HG02759 (cell line): ENCODE data around the gene GRAPL.
"Not testable (repeated sequence)": the region's sequence is repeated elsewhere in the genome, so short reads cannot be mapped to it uniquely, and the experiment has no call there.

Source experiments
- ATAC-seq: cut with Tn5 transposase; IDR thresholded peaks from one replicate; pipeline ENCODE4 v1.9.1; 2021; ENCODE audit warnings: mild to moderate bottlenecking, moderate library complexity; ENCODE audit not compliant: unreplicated experiment

GRAPL gene

DNA sequence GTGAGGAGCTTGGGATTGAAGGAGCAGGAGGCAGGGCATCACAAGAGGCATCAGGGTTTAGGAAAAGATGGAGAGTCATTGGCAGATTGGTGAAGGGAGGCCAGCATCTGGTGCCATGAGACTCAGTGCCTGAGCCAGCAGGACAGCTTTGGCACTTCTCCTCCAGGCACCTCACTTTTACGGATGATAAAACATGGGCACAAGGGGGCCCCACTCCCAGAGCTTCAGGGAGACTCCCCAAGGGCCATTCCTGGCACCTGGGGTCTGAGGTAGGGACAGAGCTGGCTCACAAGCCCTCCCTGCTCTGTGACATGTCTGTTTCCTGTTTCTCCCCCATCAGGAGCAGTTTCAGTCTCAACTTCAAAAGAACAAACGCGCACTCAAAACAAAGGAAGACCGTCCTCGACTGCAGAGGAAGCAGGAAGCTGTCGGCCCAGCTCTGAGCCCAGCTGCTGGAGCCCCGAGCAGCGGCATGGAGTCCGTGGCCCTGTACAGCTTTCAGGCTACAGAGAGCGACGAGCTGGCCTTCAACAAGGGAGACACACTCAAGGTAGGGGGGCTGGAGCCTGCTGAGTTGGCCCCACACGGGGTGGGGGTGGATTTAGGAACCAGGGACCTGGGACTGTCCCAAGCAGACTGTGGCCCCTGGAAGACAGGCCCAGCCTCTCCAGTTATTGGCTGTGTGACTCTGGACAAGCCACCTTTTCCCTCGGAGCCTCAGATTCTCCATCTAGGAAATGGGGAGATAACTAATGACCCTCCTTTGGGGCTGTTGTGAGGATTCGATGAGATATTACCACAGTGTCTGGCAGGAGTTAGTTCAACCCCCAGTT is at the start of gene GRAPL:
Gene GRAPL (plus strand): TSS at position 442 of the 833 bp plus-strand sequence. CDS start 31 bp downstream, at position 473.
- not testable (repeated sequence) for ATAC-seq

DNA sequence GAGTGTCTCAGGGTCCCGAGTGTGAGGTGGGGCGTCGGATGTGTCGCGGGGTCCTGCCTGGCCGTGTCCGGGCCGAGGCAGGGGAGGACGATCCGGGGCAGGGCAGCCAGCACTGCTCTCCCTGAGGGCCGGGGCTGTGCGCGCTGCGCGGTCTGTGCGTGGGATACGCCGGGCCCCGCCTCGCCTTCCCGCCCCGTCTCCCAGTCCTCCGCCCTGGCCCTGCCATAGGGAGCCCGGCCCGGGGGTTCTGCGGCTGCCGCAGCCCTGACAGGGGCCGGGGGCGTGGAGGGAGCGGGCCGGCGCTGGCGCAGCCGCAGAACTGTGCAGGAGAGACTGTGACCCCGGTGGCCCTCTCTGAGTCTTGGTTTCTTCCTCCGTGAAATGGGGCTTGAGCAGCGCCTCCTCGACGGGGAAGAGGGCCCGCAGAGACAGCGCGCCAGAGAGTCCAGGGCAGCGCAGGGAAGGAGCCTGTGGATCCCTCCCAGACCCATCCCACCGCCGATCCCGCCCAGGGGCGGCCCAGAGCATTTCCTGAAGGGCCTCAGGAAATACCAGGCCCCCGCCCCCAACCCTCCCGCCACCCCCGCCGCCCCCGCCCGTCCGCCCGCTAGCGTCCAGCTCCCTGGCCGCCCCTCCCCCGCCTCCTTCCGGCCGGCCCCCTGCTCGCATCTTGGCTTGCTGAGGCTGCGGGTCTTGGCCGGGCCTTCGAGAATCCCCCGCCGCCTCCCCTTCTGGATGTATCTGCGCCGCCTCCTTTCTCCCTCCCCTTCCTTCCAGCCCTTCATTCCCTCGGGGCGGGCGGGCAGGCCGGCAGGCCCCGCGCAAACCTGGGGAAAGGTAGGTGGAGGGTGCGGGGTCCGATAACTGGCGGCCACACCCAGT is 38.3 kb upstream of the GRAPL start:
- ATAC-seq: not testable (repeated sequence)

DNA sequence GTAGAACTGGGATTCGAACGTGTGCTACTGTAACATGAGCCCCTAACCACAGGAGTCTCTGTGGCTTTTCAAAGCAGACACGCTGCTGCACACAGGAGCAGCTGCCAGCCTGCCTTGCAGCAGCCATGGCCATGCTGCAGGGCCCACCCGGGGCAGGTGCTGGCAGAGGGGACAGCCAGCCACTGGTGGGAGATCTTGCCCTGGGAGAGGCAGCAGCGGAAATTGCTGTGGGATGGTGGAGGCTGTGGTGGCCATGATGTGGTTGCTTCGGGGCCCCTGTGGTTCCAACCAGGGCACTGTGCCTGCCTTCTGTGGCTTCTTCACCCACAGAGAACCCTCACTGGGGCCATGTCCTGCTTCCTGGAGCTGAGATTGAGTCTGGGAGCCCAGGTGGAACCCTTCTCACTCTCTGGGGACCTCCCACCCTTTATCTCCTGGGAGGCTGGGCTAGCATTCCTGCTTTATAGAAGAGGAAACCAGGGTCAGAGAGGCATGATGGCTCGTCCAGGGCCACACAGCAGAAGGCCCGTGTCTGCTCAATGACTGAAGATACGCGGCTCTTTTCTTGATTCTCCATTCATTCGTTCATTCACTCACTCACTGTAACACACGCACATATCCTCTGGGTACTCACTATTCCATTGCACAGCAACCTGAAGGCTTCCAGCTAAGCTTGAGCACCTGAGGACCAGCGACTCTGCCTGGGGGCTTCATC is 37.2 kb upstream of the GRAPL start:
- peak; percentile 57 for ATAC-seq

DNA sequence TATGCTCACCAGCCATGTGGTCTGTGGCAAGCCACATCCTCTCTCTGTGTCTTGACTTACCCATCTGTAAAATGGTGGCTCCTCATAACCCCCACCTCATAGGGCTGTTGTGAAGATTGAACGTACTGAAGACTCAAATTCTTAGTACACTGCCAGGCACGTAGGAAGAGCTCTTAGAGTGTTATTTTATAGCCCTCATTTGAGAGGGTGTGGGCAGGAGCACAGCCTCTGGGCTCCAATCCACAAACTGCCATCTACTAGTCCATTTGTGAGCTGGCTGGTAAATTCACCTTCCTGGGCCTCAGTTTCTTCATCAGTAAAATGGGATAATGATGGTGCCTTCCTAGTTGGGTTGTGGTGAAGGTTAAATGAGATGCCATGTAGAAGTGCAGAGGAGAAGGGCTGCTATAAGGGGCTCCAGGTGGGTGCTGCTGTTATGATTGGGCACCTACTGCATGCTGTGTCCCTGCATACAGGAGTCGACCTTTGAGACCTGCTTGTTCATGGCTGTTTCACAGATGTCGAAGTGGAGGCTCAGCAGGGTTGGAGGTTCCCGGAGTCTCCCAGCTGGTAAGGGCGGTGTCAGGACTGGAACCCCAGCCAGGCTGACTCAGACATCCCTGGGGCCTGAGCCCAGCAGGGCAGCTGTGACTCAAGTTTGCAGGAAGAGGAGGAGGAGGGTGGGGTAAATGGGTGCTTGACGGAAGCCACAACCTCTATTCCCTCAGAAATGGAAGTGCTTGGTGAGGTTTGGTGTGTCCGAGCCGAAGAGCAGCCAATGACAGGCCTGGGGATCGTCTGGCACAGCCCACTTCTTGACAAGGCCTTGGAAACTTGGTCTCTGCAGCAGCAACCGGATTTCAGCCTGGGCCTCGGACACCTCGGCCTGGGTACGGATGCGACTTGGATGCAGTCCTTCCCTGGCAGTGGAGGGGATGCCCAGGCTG is 34.4 kb upstream of the GRAPL start:
- ATAC-seq: not testable (repeated sequence)

DNA sequence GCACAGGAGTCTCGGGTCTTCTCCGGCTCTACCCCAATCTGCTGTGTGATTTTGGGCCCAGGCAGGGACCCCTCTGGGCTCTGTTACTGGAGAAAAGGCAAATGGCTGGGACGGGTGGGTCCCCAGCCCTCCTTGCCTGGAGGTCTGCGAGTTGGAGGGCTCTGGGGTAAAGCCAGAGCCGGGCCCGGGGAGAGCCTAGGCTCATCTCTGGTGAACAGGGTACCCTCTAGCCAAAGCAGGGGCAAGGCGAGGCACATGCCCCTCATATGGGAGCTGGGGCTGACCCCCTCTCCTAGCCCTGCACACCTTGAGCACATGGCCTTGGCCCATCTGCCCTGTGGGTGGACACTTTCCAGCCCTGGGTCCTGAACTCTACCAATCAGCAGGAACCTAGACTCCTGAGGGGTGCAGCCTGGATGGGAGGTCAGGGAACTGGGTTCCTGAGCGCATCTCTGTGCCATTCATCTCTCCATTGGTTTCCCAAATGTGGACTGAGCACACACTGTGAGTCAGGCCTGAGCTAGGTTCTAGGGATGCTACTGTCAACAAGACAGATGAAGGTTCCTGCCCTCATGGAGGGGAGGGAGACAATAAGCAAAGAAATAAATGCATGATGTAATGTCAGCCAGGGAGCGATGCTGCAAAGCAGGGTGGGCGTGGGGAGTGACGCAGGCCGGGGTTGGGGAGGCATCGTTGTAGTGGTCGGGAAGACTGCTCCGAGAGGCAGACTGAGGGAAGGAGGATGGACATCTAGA is 33.5 kb upstream of the GRAPL start:
- ATAC-seq: not testable (repeated sequence)

DNA sequence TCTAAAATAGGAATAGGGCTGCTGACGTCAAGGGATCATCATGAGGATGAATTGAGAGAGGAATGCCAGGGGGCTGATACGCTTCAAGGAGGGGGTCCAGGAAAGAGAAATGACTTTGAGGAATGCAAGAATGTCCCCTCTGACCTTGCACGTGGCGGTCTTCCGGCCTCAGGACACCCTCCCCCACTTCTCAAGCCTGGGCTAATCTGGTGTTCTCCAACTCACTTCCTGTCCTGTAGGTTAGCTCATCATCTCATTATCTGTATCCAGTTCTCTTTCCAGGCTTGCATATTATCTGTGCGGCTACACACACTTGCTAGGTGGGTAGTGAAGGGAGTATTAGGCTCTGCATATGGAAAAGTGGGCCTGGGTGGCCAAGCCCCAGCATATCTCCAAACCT is 18.9 kb upstream of the GRAPL start:
- ATAC-seq: not testable (repeated sequence)

DNA sequence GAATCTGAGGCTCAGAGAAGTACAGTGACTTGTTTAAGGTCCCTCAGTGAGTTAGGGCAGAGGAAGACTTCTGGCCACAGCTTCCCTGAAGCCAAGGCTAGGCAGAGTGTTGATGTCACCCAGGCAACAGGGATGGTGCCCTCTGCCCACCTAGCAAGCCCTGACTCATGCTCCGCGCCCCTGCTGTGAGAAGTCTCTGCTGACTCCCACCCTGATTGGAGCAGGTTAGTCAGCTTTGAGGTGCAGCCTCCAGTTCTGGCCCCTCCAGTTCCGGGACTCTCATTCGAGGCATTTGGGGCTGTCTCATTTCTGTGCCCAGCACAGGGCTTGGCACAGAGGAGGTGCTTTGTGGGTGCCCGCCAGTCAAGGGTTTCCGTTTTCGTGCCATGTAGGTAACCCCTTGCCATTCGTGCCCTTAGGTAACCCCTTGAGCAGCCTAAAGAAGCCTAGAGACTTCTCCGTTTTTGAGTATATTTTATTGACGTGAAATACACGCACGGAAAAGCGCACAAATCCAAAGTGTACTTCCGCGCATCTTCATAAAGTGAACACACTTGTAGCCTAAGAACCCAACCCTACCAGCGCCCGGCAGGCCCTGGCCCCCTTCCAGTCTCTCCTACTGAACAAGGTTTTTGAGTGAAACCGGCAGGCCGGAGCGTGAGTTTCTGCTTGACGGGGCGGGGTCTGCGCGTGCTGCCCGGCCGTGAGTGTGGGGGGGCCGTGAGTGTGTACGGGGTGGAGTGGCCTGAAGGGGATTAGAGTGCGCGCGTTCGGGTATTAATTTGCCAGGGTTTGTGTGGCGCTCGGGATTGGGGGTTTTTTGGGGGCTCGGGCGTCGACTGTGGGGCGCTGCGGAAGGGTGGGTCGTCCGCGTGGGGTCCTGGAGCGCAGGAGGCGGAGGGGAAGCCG is 16.9 kb upstream of the GRAPL start:
- peak; percentile 9 for ATAC-seq

DNA sequence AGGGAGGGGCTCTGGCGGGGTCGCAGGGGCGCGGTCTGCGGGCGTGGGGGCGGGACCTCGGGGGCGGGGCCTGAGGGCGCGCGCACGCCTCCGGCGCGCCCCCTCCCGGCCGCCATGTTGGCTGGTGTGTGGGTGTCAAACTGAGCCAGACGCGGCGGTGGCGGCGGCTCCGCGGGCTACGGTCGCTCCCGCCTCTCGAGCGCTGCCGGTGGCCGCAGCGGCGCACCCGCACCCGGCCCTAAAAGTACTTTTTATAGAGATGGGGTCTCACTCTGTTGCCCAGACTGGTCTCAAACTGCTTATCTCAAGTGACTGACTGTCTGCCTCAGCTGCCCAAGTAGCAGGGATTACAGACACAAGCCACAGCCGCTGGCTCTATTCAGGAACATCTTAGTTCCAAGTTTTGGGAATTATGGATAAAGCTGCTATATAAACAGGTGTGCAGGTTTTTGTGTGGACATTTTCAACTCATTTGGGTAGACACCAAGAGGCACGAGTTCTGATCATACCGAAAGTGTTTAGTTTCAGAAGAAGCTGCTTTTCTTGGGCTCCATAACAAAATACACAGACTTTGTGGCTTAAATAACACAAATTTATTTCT is 16.2 kb upstream of the GRAPL start:
- ATAC-seq: peak; percentile 69

DNA sequence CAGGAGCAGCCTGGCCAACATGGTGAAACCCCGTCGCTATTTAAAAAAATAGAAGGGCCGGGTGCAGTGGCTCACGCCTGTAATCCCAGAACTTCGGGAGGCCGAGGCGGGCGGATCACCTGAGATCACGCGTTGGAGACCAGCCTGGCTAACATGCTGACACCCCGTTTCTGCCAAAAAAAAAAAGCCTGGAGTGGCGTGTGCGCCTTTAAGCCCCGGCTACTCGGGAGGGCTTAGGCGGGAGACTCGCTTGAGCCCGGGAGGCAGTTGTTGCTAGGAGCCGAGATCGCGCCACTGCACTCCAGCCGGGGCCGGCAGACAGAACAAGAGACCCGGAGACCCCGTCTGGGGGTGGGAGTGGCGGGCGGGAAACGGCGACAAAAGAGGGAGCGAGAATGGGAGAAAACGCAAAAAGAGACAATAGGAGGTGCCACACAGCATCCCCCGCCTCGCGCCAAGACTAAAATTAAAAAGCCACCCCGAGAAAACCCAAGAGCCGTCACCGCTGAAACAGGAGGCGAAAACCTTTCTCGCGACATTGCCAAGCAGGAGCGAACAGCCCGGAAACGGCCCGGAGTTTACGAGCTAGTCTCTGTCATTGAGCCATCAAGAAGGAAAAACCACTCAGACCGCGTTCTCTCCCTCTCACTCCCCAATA is 15.5 kb upstream of the GRAPL start:
- peak; percentile 71 for ATAC-seq

DNA sequence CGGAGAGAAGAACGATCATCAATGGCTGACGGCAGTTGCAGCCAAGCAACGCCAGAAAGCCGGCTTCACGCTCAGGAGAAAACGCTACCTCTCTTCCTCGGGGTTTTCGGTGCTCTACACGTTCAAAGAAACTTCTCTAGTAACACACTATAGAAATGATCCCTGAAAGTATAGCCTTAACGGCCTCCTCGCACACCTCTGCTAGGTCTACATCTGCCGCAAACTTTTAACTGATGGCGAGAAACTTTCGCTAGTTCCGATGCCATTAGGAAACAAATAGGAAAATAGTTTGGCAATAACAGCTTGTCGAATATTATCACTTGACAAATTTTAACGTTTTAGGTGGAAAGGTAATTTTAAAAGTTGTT is 14.9 kb upstream of the GRAPL start:
- not testable (repeated sequence) for ATAC-seq

DNA sequence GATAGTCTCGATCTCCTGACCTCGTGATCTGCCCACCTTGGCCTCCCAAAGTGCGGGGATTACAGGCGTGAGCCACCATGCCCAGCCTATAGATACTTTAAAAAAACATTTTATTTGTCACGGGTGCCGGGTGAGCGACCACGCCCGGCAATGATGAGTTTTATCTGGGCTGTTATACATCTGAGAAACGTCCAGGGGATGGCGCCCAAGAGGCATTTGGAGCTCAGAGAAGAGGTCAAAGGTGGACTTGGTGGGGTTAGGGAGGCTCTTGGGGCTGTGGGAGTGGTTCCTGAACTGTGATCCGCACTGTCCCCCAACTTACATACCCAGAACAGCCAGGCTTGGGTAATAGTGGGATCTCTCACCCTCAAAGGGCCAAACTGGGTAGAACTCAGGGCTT is 8.7 kb upstream of the GRAPL start:
- peak; percentile 60 for ATAC-seq

DNA sequence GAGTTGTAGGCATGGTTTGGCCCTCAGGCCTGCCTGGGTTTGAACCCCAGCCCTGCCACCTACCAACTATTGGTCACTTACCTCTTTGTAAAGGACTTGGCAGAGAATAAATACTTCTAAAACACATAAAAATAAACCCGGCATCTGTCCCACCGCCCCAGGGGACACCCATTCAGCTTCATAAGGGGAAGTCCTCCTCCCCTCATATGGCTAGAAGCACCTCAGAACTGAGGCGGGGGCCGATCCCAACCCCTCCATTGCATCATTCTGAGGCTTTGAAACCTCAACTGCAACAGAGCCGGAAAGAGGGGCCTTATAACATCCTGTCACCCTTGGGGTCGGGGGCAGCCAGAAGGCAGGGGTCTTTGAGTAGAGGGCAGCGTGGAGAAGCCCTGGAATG is 2.1 kb upstream of the GRAPL start:
- ATAC-seq: not testable (repeated sequence)

DNA sequence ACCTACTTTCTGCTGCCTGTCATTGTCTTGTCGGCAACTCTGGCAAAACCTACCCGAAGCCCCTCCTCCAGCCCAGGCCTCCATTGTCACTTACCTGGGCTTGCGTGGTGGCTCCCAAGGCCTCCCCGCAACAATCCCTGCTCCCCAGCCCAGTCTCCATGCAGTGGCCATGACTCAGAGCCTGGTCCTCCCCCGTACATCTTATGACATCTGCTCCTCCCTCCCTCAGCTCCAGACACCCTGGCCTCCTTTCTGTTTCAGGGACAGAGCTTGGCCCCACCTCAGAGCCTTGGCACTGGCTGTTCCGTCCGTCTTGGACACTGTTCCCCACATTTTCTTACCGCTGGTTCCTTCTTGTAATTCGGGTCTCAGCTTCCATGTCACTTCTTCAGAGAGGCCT is 2.1 kb downstream of the GRAPL start:
- ATAC-seq: not testable (repeated sequence)

DNA sequence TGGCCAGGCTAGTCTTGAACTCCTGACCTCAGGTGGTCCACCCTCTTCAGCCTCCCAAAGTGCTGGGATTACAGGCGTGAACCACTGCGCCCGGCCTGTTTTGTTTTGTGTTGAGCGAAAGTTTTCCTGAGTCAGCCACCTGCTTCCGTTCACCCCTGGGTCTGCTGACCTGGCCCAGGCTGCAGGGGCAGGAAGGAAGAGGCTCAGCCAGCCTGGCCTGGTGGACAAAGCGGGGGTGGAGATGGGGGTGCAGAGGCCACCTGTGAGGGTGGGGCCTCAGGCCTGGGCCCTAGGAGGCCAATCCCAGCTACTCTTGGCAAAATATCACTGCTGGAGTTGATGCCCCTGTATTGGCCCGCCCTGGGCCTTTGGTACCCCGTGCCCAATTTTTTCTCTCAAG is 3.7 kb downstream of the GRAPL start:
- not testable (repeated sequence) for ATAC-seq

DNA sequence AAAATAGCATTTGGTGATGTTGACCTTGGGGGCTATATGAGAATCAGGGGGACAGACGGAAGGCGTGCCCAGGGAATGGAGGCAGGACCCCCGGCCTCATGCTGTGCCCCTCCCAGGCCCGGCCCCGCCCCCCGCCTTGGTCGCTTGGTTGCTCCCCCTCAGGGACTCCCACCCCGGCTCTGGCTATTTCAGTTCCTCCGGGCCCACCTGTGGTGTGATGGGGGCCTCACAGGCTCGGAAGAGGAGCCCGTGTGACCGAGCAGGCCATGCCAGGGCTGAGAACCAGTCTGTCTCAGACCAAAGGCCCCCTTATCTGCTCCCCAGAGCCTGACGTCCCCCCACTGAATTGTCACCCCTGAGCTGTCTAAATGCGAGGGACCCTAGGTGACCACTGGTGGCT is 4.4 kb downstream of the GRAPL start:
- not testable (repeated sequence) for ATAC-seq

DNA sequence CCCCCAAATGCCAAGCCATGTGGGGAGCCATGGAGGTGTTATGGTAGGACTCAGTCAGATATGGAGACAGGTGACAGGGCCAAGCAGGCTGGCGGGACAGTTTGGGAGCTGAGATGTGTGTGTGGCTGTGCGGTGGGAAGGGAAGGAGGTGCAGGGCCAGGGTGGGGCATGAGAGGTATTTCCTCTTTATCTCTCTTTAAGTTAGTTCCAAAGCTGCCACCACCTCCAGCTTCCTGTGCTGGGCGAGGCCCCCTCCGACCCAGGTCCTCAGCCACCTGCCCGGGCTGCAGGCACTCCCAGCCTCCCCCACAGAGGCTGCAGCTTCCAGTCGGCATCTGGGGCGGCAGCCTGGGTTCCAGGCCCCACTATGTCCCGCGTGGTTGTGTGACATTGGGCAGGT is 6.4 kb downstream of the GRAPL start:
- not testable (repeated sequence) for ATAC-seq

DNA sequence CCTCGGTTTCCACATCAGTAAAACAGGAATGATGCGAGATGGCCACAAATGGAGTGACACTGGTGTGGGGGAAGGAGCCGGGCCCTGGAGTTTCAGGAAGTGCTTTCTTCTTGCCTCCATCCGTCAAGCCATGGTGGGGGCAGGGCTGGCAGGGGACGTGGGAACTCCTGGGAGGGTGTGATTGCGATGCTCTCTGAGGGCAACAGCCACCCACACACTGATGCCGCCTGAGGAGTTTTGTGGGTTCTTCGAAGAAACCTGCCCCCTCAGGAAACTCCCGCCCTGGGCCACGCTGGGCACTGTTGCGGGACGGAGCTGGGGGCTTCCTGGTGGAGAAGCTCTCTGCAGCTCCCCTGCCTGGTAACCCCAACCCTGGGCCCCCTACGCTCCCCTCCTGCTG is 8.0 kb downstream of the GRAPL start:
- peak; percentile 23 for ATAC-seq
